HepG2 (cell line): Measurements from ENCODE around the gene SLC35G2. TPM values are rescaled to one million over a fixed set of nuclear protein-coding genes. Genes with fewer than 3 reads are reported as not detected.

Experiments
- CC2D1A ChIP-seq: sonication (generic); formaldehyde crosslinking; IDR thresholded peaks from 2 replicates; pipeline ENCODE4 v1.8.1; 2023; ENCODE audit warnings: mild to moderate bottlenecking, missing genetic modification reagents
- CTCF ChIP-seq: sonication (generic); formaldehyde crosslinking; IDR thresholded peaks from 2 replicates; pipeline ENCODE4 v1.5.0; 2020; ENCODE audit warnings: mild to moderate bottlenecking, missing genetic modification reagents, moderate library complexity
- HNRNPH1 ChIP-seq: fragments of 200-400 bp; formaldehyde crosslinking; optimal IDR thresholded peaks from 2 replicates; pipeline ENCODE3; 2017; ENCODE audit warnings: mild to moderate bottlenecking, low read depth, low read length
- IRF2 ChIP-seq: IDR thresholded peaks from 2 replicates; pipeline ENCODE4 v1.6.1; 2018; ENCODE audit warnings: missing genetic modification reagents, missing compliant biosample characterization
- JARID2 ChIP-seq: sonication (generic); formaldehyde crosslinking; IDR thresholded peaks from 2 replicates; pipeline ENCODE4 v1.8.1; 2023; ENCODE audit warnings: missing genetic modification reagents, inconsistent platforms; ENCODE audit not compliant: insufficient replicate concordance
- KDM5B ChIP-seq: sonication (generic); formaldehyde crosslinking; IDR thresholded peaks from 2 replicates; pipeline ENCODE4 v1.4.0; 2020; ENCODE audit warnings: missing genetic modification reagents, mild to moderate bottlenecking, borderline replicate concordance
- NR1H2 ChIP-seq: sonication (generic); formaldehyde crosslinking; IDR thresholded peaks from 2 replicates; pipeline ENCODE4 v1.8.1; 2022; ENCODE audit warnings: low read depth, missing genetic modification reagents, borderline replicate concordance
- RNF2 ChIP-seq: fragments of 450-650 bp; conservative IDR thresholded peaks from 2 replicates; pipeline ENCODE4 v1.6.1; 2016; ENCODE audit warnings: low read depth
- SALL1 ChIP-seq: sonication (generic); formaldehyde crosslinking; IDR thresholded peaks from 2 replicates; pipeline ENCODE4 v1.8.0; 2022; ENCODE audit warnings: mild to moderate bottlenecking, missing genetic modification reagents
- SMAD3 ChIP-seq: sonication (generic); formaldehyde crosslinking; IDR thresholded peaks from 2 replicates; pipeline ENCODE4 v1.4.0; 2020; ENCODE audit warnings: missing genetic modification reagents
- SNAPC5 ChIP-seq: sonication (generic); formaldehyde crosslinking; IDR thresholded peaks from 2 replicates; pipeline ENCODE4 v1.8.1; 2023; ENCODE audit warnings: mild to moderate bottlenecking, missing genetic modification reagents, borderline replicate concordance
- SSRP1 ChIP-seq: IDR thresholded peaks from 2 replicates; pipeline ENCODE4 v1.6.1; 2016; ENCODE audit warnings: control low read depth
- TMF1 ChIP-seq: sonication (generic); formaldehyde crosslinking; IDR thresholded peaks from 2 replicates; pipeline ENCODE4 v1.8.1; 2022; ENCODE audit warnings: low read depth, missing genetic modification reagents
- ZBTB21 ChIP-seq: sonication (generic); formaldehyde crosslinking; IDR thresholded peaks from 2 replicates; pipeline ENCODE4 v1.4.0; 2020; ENCODE audit warnings: missing genetic modification reagents
- ZNF136 ChIP-seq: sonication (generic); formaldehyde crosslinking; IDR thresholded peaks from 2 replicates; pipeline ENCODE4 v1.8.1; 2022; ENCODE audit warnings: low read depth, mild to moderate bottlenecking, moderate library complexity, missing genetic modification reagents
- ZNF335 ChIP-seq: sonication (generic); formaldehyde crosslinking; IDR thresholded peaks from 2 replicates; pipeline ENCODE4 v1.4.0; 2020; ENCODE audit warnings: missing genetic modification reagents
- ZNF382 ChIP-seq: sonication (generic); formaldehyde crosslinking; IDR thresholded peaks from 2 replicates; pipeline ENCODE4 v1.5.0; 2020; ENCODE audit warnings: missing genetic modification reagents, mild to moderate bottlenecking, borderline replicate concordance
- ZNF451 ChIP-seq: sonication (generic); formaldehyde crosslinking; IDR thresholded peaks from 2 replicates; pipeline ENCODE4 v1.5.0; 2020; ENCODE audit warnings: mild to moderate bottlenecking, missing genetic modification reagents
- ZNF567 ChIP-seq: sonication (generic); formaldehyde crosslinking; IDR thresholded peaks from 2 replicates; pipeline ENCODE4 v1.8.1; 2023; ENCODE audit warnings: mild to moderate bottlenecking, missing genetic modification reagents, borderline replicate concordance
- ZNF776 ChIP-seq: sonication (generic); formaldehyde crosslinking; IDR thresholded peaks from 2 replicates; pipeline ENCODE4 v1.4.0; 2020; ENCODE audit warnings: mild to moderate bottlenecking, missing genetic modification reagents
- ZNF780A ChIP-seq: sonication (generic); formaldehyde crosslinking; IDR thresholded peaks from 2 replicates; pipeline ENCODE4 v1.8.0; 2022; ENCODE audit warnings: mild to moderate bottlenecking, missing genetic modification reagents, moderate library complexity
- ZSCAN20 ChIP-seq: sonication (generic); formaldehyde crosslinking; IDR thresholded peaks from 2 replicates; pipeline ENCODE4 v1.4.0; 2020; ENCODE audit warnings: missing genetic modification reagents, mild to moderate bottlenecking, borderline replicate concordance
- polyA plus RNA-seq, 8 experiments: library from polyadenylated mRNA; depleted of rRNA in 3 of 8; stranded (reverse) in 7 of 8; unstranded in 1 of 8; fragments of >200 nt; fragmentation: Illumina TruSeq in 4 of 8; extraction: Trizol in 4 of 8; gene quantifications; 2 replicates each; pipeline versions ENCODE4 v1.2.1 to v1.2.3, GENCODE V29; 2011 to 2016; ENCODE audit warnings: low read depth in 4 of 8, missing spikeins in 1 of 8, mixed read lengths in 1 of 8; ENCODE audit not compliant: insufficient read depth in 1 of 8
- total RNA-seq, 5 experiments: library from RNA; depleted of rRNA; stranded (reverse); fragments of >200 nt; fragmentation: Illumina TruSeq; extraction: Trizol; gene quantifications; 2 replicates each; pipeline ENCODE4 v1.2.3, GENCODE V29; 2016; ENCODE audit warnings: low read depth in 1 of 5
- TF ChIP-seq, protein P1 (sequence below): sonication (generic); formaldehyde crosslinking; IDR thresholded peaks from 2 replicates; pipeline ENCODE4 v1.4.0; 2020; ENCODE audit warnings: low read depth, missing genetic modification reagents
- TF ChIP-seq, protein P2 (sequence below): sonication (generic); formaldehyde crosslinking; IDR thresholded peaks from 2 replicates; pipeline ENCODE4 v1.5.0; 2020; ENCODE audit warnings: missing genetic modification reagents, mild to moderate bottlenecking, borderline replicate concordance

Gene SLC35G2
- total and polyA plus RNA-seq, 2 of the 13 experiments (the other 11 are each of a cell fraction or from before 2014, with no cell fraction given), result 7.6 to 10.3 TPM

DNA sequence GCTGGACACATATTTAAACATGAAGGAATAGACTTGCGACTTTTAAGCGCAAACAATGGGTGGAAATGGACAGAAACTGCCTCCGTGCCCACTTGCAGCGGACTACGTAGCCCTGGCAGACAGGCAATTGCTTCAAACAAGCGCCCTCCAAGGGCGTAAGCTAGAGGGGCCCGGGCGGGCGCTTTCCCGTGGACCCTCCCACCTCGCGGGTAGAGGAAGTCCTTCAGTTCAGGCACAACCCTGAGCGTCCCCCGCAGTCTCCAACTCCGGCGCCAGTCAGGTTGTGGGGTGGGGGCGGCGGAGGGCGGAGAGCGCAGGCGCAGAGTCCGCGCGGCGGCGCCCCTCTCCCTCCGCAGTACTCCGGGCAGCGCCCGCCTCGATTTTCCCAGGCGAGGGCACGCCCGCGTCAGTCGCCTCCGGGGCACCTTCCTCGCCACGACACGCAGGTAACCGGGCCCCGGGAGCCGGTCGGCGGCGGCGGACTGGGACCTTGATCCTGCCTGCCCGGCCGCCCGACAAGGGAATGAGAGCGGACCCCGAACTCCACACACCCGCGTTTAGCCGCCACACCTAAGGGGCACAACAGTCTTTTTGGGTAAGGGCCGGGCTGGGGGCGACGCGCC is at the start of gene SLC35G2 (continued):
- TF ChIP-seq, protein P1, sequence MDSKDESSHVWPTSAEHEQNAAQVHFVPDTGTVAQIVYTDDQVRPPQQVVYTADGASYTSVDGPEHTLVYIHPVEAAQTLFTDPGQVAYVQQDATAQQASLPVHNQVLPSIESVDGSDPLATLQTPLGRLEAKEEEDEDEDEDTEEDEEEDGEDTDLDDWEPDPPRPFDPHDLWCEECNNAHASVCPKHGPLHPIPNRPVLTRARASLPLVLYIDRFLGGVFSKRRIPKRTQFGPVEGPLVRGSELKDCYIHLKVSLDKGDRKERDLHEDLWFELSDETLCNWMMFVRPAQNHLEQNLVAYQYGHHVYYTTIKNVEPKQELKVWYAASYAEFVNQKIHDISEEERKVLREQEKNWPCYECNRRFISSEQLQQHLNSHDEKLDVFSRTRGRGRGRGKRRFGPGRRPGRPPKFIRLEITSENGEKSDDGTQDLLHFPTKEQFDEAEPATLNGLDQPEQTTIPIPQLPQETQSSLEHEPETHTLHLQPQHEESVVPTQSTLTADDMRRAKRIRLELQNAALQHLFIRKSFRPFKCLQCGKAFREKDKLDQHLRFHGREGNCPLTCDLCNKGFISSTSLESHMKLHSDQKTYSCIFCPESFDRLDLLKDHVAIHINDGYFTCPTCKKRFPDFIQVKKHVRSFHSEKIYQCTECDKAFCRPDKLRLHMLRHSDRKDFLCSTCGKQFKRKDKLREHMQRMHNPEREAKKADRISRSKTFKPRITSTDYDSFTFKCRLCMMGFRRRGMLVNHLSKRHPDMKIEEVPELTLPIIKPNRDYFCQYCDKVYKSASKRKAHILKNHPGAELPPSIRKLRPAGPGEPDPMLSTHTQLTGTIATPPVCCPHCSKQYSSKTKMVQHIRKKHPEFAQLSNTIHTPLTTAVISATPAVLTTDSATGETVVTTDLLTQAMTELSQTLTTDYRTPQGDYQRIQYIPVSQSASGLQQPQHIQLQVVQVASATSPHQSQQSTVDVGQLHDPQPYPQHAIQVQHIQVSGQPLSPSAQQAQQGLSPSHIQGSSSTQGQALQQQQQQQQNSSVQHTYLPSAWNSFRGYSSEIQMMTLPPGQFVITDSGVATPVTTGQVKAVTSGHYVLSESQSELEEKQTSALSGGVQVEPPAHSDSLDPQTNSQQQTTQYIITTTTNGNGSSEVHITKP, result 0 out of 2 replicates have a peak, but pooled peaks have one; percentile 52
- TF ChIP-seq ZNF780A (no peak), ZNF776 (CRISPR knock-in tag) (no peak), JARID2 (CRISPR knock-in tag) (no peak), SALL1 (peak; percentile 74), NR1H2 (CRISPR knock-in tag) (no peak), CC2D1A (CRISPR knock-in tag) (no peak), ZNF451 (CRISPR knock-in tag) (no peak), SNAPC5 (CRISPR knock-in tag) (no peak), SMAD3 (CRISPR knock-in tag) (no peak), TMF1 (no peak), ZNF567 (CRISPR knock-in tag) (peak; percentile 73; the same call in 1 of the 2 replicates), ZBTB21 (CRISPR knock-in tag) (no peak), ZNF335 (CRISPR knock-in tag) (peak; percentile 53; the same call in 1 of the 2 replicates), KDM5B (CRISPR knock-in tag) (no peak), IRF2 (CRISPR knock-in tag) (no peak; the same call in 1 of the 2 replicates), ZSCAN20 (CRISPR knock-in tag) (no peak), ZNF382 (no peak), RNF2 (0 out of 2 replicates have a peak, but pooled peaks have one; percentile 25), SSRP1 (no peak), HNRNPH1 (no peak), CTCF (peak; percentile 39), ZNF136 (no peak)
- TF ChIP-seq, protein P2, sequence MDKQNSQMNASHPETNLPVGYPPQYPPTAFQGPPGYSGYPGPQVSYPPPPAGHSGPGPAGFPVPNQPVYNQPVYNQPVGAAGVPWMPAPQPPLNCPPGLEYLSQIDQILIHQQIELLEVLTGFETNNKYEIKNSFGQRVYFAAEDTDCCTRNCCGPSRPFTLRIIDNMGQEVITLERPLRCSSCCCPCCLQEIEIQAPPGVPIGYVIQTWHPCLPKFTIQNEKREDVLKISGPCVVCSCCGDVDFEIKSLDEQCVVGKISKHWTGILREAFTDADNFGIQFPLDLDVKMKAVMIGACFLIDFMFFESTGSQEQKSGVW, result peak; percentile 42; the same call in 1 of the 2 replicates
